ENCODE results near the gene DNTT.

Gene DNTT

GRCh38 chr10:96339383-96339782 lies 35.1 kb downstream of the DNTT start:
- no peak for TF ChIP-seq CTCF (IDR thresholded peaks at IDR 0.05; ENCODE audit: low read depth, low read length)
- no peak for DNase-seq (ENCODE audit: extremely low read depth, low read depth)

- peak; percentile 70 for TF ChIP-seq CTCF (IDR thresholded peaks at IDR 0.05; ENCODE audit: low read depth, low read length)
- DNase-seq (ENCODE audit: extremely low read depth, low read depth), result no peak
Measured at GRCh38 chr10:96339956-96340904, 36.0 kb downstream of the DNTT start.

GRCh38 chr10:96341219-96342182 lies 37.3 kb downstream of the DNTT start:
- DNase-seq (ENCODE audit: extremely low read depth, low read depth), result no peak
- TF ChIP-seq CTCF (IDR thresholded peaks at IDR 0.05; ENCODE audit: low read depth, low read length), result no peak

- no peak for DNase-seq (ENCODE audit: extremely low read depth, low read depth)
- TF ChIP-seq CTCF (IDR thresholded peaks at IDR 0.05; ENCODE audit: low read depth, low read length), result no peak
Measured at GRCh38 chr10:96342402-96342801, 38.2 kb downstream of the DNTT start.

- no peak for TF ChIP-seq CTCF (IDR thresholded peaks at IDR 0.05; ENCODE audit: low read depth, low read length)
- no peak for DNase-seq (ENCODE audit: extremely low read depth, low read depth)
Measured at GRCh38 chr10:96344178-96344577, 39.9 kb downstream of the DNTT start.

GRCh38 chr10:96345222-96345621 lies 41.0 kb downstream of the DNTT start:
- DNase-seq (ENCODE audit: extremely low read depth, low read depth), result no peak
- TF ChIP-seq CTCF (IDR thresholded peaks at IDR 0.05; ENCODE audit: low read depth, low read length), result no peak

All from AG09319 (cell line).